ENCODE data around the gene MAN2B1.

The MAN2B1 gene

GRCh38 chr19:12641456-12641855 is 25.1 kb downstream of the MAN2B1 start:
- Histone ChIP-seq H3K27ac (ENCODE audit: low read depth, low read length) (no peak overlapping the region), H3K4me1 (ENCODE audit: control insufficient read depth, low read length) (peaks cover 9% of the 10 kb centered on the region), H3K36me3 (ENCODE audit: control insufficient read depth, low read length) (no peaks in the 10 kb centered on the region), H4K20me1 (ENCODE audit: control insufficient read depth, insufficient read depth, low read depth, low read length) (no peaks in the 10 kb centered on the region), H3K4me2 (ENCODE audit: low read length) (no peak overlapping the region), H3K9me2 (replicated peaks; ENCODE audit: control insufficient read depth, low read length) (no peaks in the 10 kb centered on the region), H3K79me2 (ENCODE audit: control insufficient read depth, low read length) (no peaks in the 10 kb centered on the region), H3K9me3 (ENCODE audit: control insufficient read depth, insufficient read depth, low read length) (no peaks in the 10 kb centered on the region), H3K4me3 (ENCODE audit: low read length) (no peak overlapping the region), H3K27me3 (ENCODE audit: control insufficient read depth, low read length) (no peaks in the 10 kb centered on the region), H3F3A (ENCODE audit: control insufficient read depth, insufficient read depth) (no peaks in the 10 kb centered on the region)
- TF ChIP-seq CTCF (IDR thresholded peaks at IDR 0.05; ENCODE audit: low read depth, low read length, poor library complexity, severe bottlenecking) (no peak), EZH2phosphoT487 (IDR thresholded peaks at IDR 0.05; ENCODE audit: borderline replicate concordance, low read length) (no peak)

GRCh38 chr19:12639901-12640613 is 26.5 kb downstream of the MAN2B1 start:
- no peaks in the 10 kb centered on the region for H3K9me3 ChIP-seq (ENCODE audit: control insufficient read depth, insufficient read depth, low read length)
- peak overlapping the region; percentile 46 for H3K4me2 ChIP-seq (ENCODE audit: low read length)
- H3K36me3 ChIP-seq (ENCODE audit: control insufficient read depth, low read length): no peaks in the 10 kb centered on the region
- H3K4me3 ChIP-seq (ENCODE audit: low read length): peak overlapping the region; percentile 26; the same call in 1 of the 2 replicates
- no peaks in the 10 kb centered on the region for H3K9me2 ChIP-seq (replicated peaks; ENCODE audit: control insufficient read depth, low read length)
- peaks cover 9% of the 10 kb centered on the region for H3K4me1 ChIP-seq (ENCODE audit: control insufficient read depth, low read length)
- no peaks in the 10 kb centered on the region for H3K27me3 ChIP-seq (ENCODE audit: control insufficient read depth, low read length)
- H3F3A ChIP-seq (ENCODE audit: control insufficient read depth, insufficient read depth): no peaks in the 10 kb centered on the region
- H3K79me2 ChIP-seq (ENCODE audit: control insufficient read depth, low read length): no peaks in the 10 kb centered on the region
- no peak overlapping the region for H3K27ac ChIP-seq (ENCODE audit: low read depth, low read length)
- H4K20me1 ChIP-seq (ENCODE audit: control insufficient read depth, insufficient read depth, low read depth, low read length): no peaks in the 10 kb centered on the region
- TF ChIP-seq CTCF (IDR thresholded peaks at IDR 0.05; ENCODE audit: low read depth, low read length, poor library complexity, severe bottlenecking) (peak; percentile 93), EZH2phosphoT487 (IDR thresholded peaks at IDR 0.05; ENCODE audit: borderline replicate concordance, low read length) (no peak)

GRCh38 chr19:12638611-12639182 is 27.8 kb downstream of the MAN2B1 start:
- Histone ChIP-seq H3K79me2 (ENCODE audit: control insufficient read depth, low read length) (no peaks in the 10 kb centered on the region), H3K36me3 (ENCODE audit: control insufficient read depth, low read length) (no peaks in the 10 kb centered on the region), H3K9me3 (ENCODE audit: control insufficient read depth, insufficient read depth, low read length) (no peaks in the 10 kb centered on the region)

More at GRCh38 chr19:12638611-12639182, 27.8 kb downstream of the MAN2B1 start:
- no peaks in the 10 kb centered on the region for H4K20me1 ChIP-seq (ENCODE audit: control insufficient read depth, insufficient read depth, low read depth, low read length)
- no peaks in the 10 kb centered on the region for H3F3A ChIP-seq (ENCODE audit: control insufficient read depth, insufficient read depth)
- no peak overlapping the region for H3K27ac ChIP-seq (ENCODE audit: low read depth, low read length)
- H3K9me2 ChIP-seq (replicated peaks; ENCODE audit: control insufficient read depth, low read length): no peaks in the 10 kb centered on the region
- TF ChIP-seq CTCF (IDR thresholded peaks at IDR 0.05; ENCODE audit: low read depth, low read length, poor library complexity, severe bottlenecking): no peak
- TF ChIP-seq EZH2phosphoT487 (IDR thresholded peaks at IDR 0.05; ENCODE audit: borderline replicate concordance, low read length): no peak
- no peak overlapping the region for H3K4me2 ChIP-seq (ENCODE audit: low read length)
- H3K4me3 ChIP-seq (ENCODE audit: low read length): no peak overlapping the region
- no peaks in the 10 kb centered on the region for H3K27me3 ChIP-seq (ENCODE audit: control insufficient read depth, low read length)
- peaks cover 9% of the 10 kb centered on the region for H3K4me1 ChIP-seq (ENCODE audit: control insufficient read depth, low read length)

Data from DOHH2 (cell line).